Iris pigment epithelial cell (primary cell): ENCODE measurements around the gene PET117.
"Not testable (repeated sequence)": the region's sequence is repeated elsewhere in the genome, so short reads cannot be mapped to it uniquely, and the experiment has no call there.

Source experiments
- DNase-seq: peaks from one replicate; pipeline ENCODE4 v3.0.0-alpha.2; 2011; ENCODE audit warnings: low read depth

The PET117 gene

DNA sequence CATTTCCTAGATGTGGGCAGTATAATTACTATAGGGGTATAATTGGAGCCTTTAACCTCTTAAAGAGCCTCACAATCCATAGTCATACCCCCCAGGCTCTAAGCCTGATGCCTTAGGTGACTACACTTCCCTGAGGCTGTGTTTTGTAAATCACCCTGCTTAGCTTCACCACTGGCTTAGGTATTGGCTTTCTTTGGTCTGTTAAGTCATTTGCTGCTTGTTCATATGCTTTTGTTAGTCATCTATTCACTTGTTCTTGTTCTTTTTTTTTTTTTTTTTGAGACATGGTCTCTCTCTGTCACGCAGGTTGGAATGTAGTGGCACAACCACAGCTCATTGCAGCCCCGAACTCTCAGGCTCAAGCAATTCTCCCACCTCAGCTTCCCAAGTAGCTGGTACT lies 26.7 kb downstream of the PET117 start:
- peak; percentile 45 for DNase-seq

DNA sequence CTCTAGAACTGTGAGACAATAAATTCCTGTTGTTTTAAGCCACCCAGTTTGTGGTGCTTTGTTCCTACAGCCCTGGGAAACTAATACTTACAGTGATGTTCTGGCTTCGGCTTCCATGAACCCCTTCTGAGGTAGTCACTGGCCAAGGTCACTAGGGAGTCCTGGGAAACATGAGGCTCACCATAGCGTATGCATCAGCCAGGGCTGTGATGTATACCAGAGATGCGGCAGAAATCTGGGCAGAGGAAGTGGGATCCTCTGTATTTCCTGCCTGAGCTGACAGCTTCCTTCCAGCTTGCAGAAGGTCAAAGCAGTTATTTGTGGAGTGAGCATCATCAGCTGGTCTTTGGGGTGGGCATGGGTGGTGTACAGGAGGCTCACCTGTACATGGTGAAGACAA lies 27.9 kb downstream of the PET117 start:
- peak; percentile 22 for DNase-seq

DNA sequence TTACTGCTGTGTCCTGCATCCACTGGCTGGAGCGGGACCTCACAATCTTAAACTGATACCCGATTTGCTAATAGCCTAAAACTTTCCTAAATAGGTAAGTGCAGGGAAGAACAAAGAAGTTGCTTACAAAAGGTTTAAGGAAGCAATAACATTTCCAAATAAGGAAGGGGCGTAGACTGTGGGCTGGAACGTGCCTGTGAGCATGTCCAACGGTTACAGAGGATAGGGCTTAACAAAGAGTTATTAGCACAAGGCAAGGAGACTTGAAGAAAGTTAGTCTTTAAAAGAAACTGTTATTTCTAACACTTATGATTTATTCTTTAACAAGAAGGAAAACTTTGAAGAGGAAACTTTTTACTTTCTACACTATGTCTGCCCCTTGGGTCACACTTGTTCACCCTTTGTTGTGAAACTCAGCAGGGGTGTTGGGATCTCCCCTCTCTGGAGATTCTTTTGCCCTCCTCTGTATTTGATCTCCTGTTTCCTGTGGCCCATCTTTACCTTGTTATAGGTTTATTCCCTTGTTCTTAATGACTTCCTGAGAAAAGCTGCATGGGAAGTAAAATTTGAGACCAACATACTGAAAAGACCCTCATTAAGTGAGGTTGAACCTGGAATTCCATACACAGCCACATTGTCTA lies 28.7 kb downstream of the PET117 start:
- DNase-seq = no peak

DNA sequence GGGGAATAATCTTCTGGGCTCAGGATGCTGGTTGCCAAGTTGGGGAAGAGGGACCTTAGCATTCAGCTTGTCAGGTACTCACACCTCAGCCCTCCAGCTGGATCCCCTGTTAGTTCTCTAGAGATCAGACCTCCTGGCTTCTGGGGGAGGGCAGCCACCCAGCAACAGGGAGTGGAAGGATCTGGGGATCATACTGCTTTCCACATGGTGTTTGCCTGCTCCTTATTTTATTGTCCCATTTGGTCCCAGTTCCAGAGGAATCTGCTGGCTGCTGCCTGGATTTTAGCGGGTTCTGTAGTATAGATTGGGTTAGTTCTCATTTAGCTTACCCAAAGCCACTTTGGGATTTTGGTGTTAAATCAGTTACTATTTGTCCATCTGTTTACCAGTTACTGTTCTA lies 29.3 kb downstream of the PET117 start:
- no peak for DNase-seq

DNA sequence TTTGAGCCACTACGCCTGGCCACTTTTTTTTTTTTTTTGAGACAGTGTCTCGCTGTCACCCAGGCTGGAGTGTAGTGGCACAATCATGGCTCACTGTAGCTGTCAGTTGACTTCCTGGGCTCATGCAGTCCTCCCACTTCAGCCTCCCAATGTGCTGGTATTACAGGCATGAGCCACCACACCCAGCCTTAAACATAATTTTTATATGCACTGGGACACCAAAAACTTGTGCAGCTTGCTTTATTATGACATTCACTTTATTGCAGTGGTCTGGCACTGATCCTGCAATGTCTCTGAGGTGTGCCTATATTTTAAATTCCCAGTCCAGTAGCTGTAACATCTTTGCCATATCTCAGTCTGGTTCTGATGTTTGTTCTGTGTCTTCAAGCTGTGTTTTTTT lies 34.7 kb downstream of the PET117 start:
- DNase-seq = no peak

DNA sequence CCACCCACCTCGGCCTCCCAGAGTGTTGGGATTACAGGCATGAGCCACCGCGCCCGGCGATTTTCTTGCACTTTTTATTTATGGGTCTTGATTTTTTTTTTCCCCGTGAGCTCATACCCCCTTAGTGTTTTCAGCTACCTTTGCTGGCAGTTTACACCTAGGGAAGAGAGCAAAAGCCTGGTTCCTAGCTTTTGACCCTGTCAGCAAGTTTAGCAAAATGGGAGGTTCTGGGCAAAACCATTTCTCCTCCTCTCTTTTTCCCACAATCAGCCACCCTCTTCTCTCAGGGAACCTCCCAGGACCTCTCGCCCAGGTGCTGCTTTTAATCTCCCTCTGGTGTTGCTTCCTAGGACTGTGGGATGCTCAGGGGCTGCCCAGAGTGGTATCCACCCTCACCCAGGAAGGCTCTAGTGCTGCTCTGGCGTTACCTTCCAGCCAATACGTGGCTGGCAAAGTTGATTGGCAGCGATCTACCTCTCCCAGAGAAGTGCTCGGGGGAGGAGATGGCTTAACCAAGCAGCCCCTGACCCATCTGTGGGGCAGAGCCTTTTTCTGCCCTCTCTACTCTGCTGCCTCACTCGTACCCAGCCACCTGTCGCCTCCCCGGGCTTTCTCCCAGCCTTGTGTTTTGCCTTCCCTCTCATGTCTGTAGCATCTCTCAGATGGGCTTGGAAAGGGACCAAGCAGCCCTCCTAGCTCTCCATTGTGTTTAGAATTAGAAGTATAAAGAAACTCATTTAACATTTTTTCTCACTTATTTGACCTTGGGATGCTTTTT lies 37.4 kb downstream of the PET117 start:
- no peak for DNase-seq

DNA sequence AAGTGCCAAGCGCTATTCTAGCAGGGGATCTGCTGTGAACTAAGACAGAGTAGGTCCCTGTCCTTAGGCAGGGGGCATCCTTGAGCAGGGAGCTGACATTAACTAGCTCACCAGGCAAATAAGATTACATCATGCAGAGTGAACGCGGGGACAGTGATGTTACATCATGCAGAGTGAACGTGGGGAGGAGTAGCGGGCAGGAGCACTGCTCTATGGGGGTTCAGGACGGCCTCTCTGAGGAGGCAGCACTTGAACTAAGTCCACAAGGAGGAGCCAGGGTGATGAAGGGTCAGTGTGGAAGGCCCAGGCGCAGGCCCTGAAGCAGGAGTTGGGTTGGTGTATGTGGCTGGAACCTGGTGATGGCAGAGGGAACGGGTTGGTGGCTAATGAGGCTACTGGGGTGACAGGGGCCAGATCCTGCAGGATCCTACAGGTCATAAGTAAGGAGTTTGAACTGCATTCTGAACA lies 38.7 kb downstream of the PET117 start:
- no peak for DNase-seq

DNA sequence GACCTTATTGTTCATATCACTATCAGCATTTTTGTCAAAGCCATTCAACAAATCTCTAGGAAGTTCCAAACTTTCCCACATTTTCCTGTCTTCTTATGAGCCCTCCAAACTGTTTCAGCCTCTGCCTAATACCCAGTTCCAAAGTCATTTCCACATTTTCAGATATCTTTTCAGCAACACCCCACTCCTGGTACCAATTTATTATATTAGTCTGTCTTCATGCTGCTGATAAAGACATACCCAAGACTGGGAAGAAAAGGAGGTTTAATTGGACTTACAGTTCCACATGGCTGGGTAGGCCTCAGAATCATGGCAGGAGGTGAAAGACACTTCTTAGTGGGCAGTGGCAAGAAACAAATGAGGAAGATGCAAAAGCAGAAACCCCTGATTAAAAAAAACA lies 42.7 kb downstream of the PET117 start:
- not testable (repeated sequence) for DNase-seq

DNA sequence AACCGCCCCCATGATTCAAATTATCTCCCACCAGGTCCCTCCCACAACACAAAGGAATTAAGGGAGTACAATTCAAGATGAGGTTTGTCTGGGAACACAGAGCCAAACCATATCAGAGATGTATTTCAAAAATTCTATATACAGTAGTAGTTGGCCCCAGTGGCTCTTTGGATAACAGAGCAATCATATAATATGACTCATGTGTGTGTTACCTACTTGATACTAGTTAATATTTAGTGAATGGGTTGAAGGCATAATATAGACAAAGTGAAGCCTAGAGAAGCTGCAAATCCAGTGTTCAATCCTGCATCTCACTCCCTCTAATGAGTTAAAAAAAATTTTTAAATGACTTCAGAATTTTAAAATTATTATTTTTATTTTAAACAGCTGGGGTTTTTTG lies 43.2 kb downstream of the PET117 start:
- no peak for DNase-seq

DNA sequence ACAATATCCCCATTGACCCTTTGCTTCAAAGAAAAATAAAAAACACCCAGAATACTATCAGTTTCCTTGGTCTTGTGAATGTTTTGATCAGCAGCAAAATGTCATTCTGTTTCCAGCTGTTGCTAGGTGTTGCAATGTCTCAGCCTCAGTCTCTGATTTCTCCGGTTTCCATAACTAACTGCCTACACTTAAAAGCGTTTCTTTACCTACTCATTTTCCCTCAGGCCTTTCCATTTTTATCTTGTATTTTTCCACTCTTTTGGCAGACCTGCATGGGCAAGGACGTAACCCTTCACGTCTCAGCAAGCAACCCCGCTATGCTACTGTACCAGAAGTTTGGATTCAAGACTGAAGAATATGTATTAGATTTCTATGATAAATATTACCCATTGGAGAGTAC lies 49.4 kb downstream of the PET117 start:
- peak; percentile 30 for DNase-seq

DNA sequence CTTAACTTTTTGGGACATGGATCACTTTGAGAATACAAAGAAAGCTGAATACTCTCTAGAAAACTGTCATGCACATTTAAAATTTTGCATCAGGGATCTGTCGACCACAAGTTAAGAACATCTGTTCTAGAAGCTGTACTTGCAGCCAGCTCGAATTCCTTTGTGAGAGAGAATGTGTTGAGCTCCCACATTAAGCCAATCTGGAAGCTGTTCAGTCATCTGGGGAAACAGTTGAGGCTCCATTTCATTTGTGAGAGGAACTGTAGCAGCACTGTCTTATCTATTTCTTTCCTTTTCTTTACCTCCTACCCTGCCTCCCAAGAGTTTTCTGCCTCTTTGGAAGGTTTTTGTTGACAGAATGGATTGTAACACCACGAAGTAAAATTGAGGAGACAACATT lies 50.8 kb downstream of the PET117 start:
- peak; percentile 57 for DNase-seq

DNA sequence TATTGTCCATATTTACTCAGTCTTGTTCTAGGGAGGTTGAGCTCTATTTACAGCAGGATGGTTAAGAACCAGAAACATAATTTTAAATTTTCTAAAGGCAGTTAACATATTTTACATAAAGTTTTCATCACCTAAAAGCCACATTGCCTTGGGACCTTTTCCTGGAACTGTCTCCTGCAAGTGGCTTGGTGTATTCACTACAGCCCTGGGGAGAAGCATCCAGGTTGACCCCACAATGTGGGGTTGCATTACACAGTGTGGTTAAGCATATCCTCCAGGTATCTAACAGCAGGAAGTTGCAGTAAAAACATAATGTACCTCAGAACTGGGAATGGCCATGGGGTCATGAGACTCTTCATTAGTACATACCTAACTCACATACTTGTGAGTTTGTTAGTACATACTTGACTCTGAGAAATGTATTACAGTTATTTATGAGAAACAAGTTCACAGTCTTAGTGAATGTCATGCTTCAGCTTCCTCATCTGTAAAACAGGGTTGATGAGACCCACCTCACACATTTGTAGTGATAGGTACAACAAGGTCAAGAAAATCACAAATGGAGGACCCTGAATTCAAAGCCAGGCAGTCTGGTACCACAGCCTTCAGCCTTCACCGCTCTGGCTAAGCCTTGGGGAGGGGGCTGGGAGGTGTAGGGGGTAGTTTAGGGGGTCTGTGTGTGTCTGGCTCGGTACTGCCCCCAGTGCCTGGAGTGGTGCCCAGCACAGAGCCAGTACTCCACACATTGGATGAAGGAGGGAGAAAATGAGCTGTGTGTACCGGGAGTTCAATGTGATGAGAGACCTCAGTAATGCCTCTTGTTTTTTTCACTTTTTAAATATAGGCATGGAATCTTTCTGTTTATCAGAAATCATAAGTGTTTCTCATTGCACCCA lies 52.9 kb downstream of the PET117 start:
- peak; percentile 77 for DNase-seq

DNA sequence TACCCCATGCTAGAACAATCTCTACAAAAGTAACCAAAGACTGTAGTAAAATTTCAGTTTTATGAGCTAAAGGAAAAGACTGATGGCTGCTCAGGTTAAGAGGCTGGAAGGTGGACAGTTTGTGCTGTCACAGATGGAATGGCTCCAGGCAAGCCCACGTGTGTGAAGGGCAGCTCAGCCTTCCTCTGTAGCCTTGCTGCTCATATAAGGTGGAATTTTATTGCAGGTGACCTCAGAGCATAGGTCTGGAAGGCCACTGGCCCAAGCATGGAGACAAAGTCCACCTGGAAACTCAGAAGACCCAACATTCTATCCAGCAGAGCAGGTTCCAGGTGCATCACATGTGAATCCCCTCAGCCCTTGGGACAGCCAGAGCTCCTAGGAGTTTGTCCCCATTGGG lies 53.6 kb downstream of the PET117 start:
- DNase-seq = no peak
